Activated T-helper 2 cell treated with anti-CD3 and anti-CD28 coated beads, Interferon-gamma antibody, Interleukin-2, Interleukin-4, amounts not matched to agents 10 μg/mL and 5 μg/mL and 100 μg/mL, durations not matched to agents 14 hours and 24 hours and 36 hours (primary cell): ENCODE data around the gene ZNRF4. TPM values are rescaled to one million over a fixed set of nuclear protein-coding genes. Genes with fewer than 3 reads are reported as not detected.

ENCODE experiments used
- DNase-seq: peaks from one replicate; pipeline ENCODE4 v3.0.0; 2021; ENCODE audit warnings: low spot score
- H3K27ac Mint-ChIP-seq: one replicate; pipeline ENCODE4 v1.8.0; 2021; ENCODE audit warnings: mixed read lengths
- H3K27me3 Mint-ChIP-seq: one replicate; pipeline ENCODE4 v1.8.0; 2021; ENCODE audit warnings: low read depth, mixed read lengths
- H3K36me3 Mint-ChIP-seq: one replicate; pipeline ENCODE4 v1.8.0; 2021; ENCODE audit warnings: low read depth, mixed read lengths
- H3K4me1 Mint-ChIP-seq: one replicate; pipeline ENCODE4 v1.8.0; 2021; ENCODE audit warnings: low read depth, mixed read lengths
- H3K4me3 Mint-ChIP-seq: one replicate; pipeline ENCODE4 v1.8.0; 2021; ENCODE audit warnings: low read depth, mild to moderate bottlenecking, moderate library complexity, mixed read lengths
- H3K9me3 Mint-ChIP-seq: one replicate; pipeline ENCODE4 v1.8.0; 2021; ENCODE audit warnings: mixed read lengths
- intact Hi-C: fragments of 100-400 bp; cut with micrococcal nuclease; formaldehyde crosslinking; loops from one replicate; pipeline ENCODE4 v1.15.1; 2023
- total RNA-seq: library from RNA; stranded (reverse); gene quantifications from 2 replicates; pipeline ENCODE4 v1.2.3, GENCODE V29; 2022

Gene ZNRF4
- total RNA-seq, 1 donor from 2014 or later: not detected

DNA sequence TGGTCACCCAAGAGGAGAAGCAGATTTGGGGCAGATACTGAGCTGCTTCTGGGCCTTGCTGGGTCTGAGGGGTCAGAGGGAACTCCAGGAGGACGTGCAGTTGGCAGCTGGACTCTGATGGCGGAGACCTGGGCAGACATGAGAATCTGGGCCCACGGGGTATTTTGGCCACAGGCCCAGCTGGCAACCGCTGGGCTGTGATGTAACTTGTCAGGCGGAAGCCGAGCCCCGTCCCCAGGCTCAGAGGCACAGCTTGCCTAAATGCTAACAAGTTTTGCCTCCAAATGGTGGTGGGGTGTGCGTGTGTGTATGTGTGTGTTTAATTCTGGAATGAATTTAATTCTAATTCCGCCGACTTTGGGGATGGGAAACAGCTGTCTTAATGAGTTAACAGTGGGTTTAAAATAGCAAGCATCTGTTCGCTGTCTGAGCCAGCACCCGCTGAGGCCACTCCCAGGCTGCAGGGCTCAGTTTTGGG lies 11.6 kb downstream of the ZNRF4 start:
- Mint-ChIP-seq H3K27ac (no peak overlapping the region), H3K9me3 (peaks cover 7% of the 10 kb centered on the region), H3K27me3 (no peaks in the 10 kb centered on the region), H3K4me1 (no peaks in the 10 kb centered on the region), H3K36me3 (no peaks in the 10 kb centered on the region), H3K4me3 (no peak overlapping the region)
- no peak for DNase-seq
- intact Hi-C loops: no loop called here

DNA sequence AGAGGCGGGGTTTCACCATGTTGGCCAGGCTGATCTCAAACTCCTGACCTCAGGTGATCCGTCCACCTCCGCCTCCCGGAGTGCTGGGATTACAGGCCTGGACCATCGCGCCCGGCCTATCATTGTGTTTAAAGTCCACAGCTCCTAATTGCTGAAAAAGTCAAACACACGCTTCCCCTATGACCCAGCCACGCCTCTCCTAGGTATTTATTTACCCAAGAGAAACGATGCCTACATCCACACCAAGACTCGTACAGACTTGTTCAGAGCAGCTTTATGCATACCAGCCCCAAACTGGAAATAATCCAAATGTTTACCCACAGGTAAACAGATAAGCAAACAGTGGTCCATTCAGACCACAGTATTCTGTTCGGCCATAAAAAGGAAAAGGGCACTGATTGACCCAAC lies 15.1 kb downstream of the ZNRF4 start:
- H3K9me3 Mint-ChIP-seq: no peaks in the 10 kb centered on the region
- H3K36me3 Mint-ChIP-seq: no peaks in the 10 kb centered on the region
- H3K4me3 Mint-ChIP-seq: no peak overlapping the region
- H3K4me1 Mint-ChIP-seq: no peaks in the 10 kb centered on the region
- intact Hi-C loops: no loop called here
- DNase-seq: no peak
- no peaks in the 10 kb centered on the region for H3K27me3 Mint-ChIP-seq
- H3K27ac Mint-ChIP-seq: no peak overlapping the region

DNA sequence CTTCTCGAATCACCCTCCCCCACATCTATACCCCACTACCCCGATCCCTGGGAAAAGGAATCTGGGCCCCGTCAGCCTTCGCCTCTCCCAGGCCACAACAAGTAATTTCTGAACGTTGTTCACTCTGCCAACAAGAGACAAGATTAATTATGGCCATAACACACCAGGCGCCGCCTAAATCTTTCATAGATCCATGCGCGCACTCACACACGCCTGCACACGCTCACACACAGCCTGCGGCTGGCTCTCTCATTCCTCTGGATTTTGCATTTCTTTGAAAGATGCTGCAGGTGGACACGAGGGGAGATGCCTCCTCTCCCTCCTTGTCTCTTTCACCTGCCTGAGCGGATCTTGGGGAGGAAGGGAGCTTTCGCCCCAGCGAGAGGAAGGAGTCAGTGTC lies 17.1 kb downstream of the ZNRF4 start:
- no peak for DNase-seq
- Mint-ChIP-seq H3K4me1 (no peaks in the 10 kb centered on the region), H3K4me3 (no peak overlapping the region), H3K9me3 (no peaks in the 10 kb centered on the region), H3K27me3 (no peaks in the 10 kb centered on the region), H3K36me3 (no peaks in the 10 kb centered on the region), H3K27ac (no peak overlapping the region)
- intact Hi-C loops: no loop called here

DNA sequence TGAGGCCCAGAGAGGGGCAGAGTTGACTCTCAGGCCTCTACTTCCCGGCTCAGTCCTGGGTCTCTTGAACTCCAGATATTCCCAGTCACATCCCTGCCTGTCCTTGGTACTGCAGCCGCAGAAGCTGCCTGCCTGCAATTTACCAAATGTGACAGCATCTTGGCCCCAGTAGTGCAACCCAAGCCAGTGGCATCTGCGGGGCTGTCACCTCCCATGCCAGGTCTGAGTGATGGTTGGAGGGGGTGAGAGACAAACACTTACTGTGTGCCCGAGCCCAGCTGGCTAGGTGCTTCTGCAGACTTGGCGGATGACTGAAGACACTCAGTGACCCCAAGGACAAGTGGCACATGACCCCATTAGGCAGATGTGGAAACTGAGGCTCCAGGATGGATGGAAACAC lies 18.4 kb downstream of the ZNRF4 start:
- no peak overlapping the region for H3K4me3 Mint-ChIP-seq
- H3K36me3 Mint-ChIP-seq: no peaks in the 10 kb centered on the region

DNA sequence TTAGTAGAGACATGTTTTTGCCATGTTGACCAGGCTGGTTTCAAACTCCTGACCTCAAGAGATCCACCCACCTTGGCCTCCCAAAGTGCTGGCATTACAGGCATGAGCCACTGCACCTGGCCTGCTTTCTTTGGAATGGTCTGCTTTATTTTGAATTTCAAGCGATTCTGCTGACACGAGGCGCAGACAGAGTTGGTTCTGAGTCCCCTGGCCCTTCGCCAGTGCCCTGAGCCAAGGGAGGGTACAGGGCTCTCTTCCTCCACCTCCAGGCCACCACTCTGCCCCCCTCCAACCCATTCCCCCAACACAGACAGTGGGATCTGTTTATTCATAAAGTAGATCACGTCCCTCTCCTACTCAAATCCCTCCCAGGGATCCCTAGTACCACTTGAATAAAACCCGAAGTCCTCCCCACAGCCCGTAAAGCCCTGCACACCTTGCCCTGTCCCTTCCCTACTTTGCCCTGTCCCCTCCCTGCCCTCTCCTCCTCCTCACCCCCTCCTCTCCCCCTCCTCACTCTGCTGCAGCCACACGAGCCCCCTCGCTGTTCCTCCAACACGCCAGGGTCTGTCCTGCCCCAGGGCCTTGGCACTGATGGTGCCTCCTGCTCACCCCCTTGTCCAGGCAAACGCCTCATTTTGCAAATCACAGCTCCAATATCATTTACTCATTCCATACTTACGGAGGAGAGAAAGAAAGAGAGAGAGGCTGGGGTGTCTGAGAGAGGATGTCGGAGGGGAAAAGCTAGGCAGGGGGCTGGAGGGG lies 22.4 kb downstream of the ZNRF4 start:
- Mint-ChIP-seq H3K4me1 (no peaks in the 10 kb centered on the region), H3K9me3 (no peaks in the 10 kb centered on the region), H3K4me3 (no peak overlapping the region), H3K27me3 (peaks cover 14% of the 10 kb centered on the region), H3K36me3 (no peaks in the 10 kb centered on the region), H3K27ac (no peak overlapping the region)
- DNase-seq: no peak
- intact Hi-C loops: no loop called here

More for the DNA sequence above, 18.4 kb downstream of the ZNRF4 start:
- no peak for DNase-seq
- Mint-ChIP-seq H3K4me1 (no peaks in the 10 kb centered on the region), H3K9me3 (no peaks in the 10 kb centered on the region), H3K27ac (no peak overlapping the region), H3K27me3 (peaks cover 9% of the 10 kb centered on the region)
- intact Hi-C loops: no loop called here

DNA sequence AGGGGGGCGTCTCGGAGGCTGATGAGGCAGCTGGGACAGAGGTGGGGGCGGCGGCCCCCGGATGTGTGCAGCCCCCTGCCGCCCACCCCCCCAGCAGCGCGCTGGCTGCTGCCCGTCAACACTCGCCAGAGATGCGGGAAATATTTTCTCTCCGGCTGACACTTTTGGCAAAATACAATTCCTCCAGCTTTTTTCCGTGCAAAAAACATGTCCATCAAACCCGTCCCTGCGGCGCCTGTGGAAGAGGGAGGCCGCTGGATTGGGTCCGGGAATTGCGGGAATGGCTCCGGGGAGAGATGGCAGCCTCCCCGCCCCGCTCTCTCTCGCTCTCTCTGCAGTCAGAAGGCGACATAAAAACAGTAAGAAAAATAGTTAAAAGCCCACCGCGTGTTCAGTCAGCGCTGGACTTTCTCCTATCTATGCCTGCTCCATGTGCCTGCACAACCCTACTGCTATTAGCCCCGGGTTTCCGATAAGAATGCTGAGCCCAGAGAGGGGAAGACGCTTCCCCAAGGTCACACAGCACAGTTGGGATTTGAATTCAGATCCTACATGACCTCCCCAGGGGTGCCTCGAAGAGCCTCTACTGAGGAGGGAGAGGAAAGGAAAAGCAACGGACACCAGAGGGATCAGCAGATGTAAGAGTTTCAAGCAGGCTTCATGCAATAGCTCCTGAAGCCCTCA lies 23.2 kb downstream of the ZNRF4 start:
- H3K4me1 Mint-ChIP-seq: no peaks in the 10 kb centered on the region
- DNase-seq: no peak
- H3K27me3 Mint-ChIP-seq: peaks cover 14% of the 10 kb centered on the region
- no peak overlapping the region for H3K27ac Mint-ChIP-seq
- H3K9me3 Mint-ChIP-seq: no peaks in the 10 kb centered on the region
- intact Hi-C loops: no loop called here
- no peaks in the 10 kb centered on the region for H3K36me3 Mint-ChIP-seq
- H3K4me3 Mint-ChIP-seq: no peak overlapping the region

DNA sequence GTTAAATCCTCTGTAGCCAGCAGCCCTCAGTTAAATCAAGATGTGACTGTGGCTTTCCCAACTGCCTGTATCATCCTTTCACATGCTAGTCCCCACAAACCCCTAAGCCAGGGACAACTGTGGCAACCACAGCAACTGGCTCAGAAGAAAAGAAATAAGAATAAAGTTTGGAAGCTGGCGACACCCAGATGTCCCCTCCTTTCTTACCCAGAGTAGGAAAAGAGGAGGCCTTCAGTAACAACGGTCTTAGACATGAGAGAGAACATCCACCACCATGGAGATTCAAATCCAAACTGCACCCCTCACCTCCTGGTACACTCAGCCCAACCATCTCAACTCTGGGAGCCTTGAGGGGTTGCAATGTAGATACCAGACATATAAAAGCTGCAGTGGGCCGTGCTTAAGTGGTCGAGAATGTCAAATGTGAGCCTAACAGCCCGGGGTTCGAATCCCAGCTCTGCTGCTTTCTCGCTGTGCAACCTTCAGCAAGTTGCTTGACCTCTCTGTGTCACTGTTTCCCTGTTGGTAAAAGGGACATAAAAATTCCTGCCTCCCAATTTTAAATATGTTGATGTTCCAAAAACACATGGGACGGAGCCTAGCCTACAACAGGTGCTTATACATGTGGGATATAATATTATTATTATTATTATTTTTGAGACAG lies 23.8 kb downstream of the ZNRF4 start:
- H3K27me3 Mint-ChIP-seq: peaks cover 14% of the 10 kb centered on the region
- no peaks in the 10 kb centered on the region for H3K36me3 Mint-ChIP-seq
- H3K9me3 Mint-ChIP-seq: no peaks in the 10 kb centered on the region
- intact Hi-C loops: no loop called here
- H3K4me1 Mint-ChIP-seq: no peaks in the 10 kb centered on the region
- no peak for DNase-seq
- H3K27ac Mint-ChIP-seq: no peak overlapping the region
- H3K4me3 Mint-ChIP-seq: no peak overlapping the region

DNA sequence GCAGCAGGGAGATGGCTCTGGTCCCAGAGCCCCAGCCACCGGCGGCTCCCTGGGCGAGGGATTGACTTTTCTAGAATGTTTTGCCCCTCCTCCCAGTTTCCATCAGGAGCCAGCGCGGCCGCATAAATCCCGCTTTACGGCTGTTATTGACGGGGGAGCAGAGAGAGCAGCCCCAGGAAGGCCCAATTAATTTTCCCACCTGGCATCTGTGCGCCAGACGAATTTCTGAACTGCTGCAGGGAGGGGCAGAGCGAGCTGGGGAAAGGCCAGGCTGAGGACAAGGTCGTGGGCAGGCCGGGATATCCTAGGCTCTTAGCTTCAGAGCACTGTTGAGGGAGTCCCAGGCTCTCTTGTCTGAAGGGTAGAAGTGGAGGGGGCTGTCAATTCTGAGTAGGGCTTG lies 24.7 kb downstream of the ZNRF4 start:
- intact Hi-C loops: no loop called here
- H3K36me3 Mint-ChIP-seq: no peaks in the 10 kb centered on the region
- H3K4me3 Mint-ChIP-seq: no peak overlapping the region
- peaks cover 14% of the 10 kb centered on the region for H3K27me3 Mint-ChIP-seq
- no peak overlapping the region for H3K27ac Mint-ChIP-seq
- no peaks in the 10 kb centered on the region for H3K4me1 Mint-ChIP-seq
- H3K9me3 Mint-ChIP-seq: no peaks in the 10 kb centered on the region
- DNase-seq: no peak

DNA sequence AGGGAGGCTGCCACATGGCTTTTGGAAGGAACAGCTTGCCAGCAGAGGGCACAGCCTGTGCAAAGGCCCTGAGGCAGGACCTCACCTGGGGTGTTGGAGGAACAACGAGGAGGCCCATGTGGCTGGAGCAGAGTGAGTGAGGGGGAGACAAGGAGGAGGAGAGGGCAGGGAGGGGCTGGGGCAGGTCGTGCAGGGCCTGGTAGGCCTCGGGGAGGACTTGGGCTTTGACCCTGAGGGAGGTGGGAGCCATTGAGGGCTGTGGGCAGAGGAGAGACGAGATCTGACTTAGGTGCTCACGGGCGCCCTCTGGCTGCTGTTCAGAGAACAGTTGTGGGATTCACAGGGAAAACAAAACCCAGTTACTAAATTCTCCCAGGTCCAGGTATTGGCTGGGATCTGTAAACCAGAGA lies 25.2 kb downstream of the ZNRF4 start:
- Mint-ChIP-seq H3K36me3 (no peaks in the 10 kb centered on the region), H3K27me3 (peaks cover 18% of the 10 kb centered on the region), H3K4me3 (no peak overlapping the region), H3K27ac (no peak overlapping the region), H3K4me1 (no peaks in the 10 kb centered on the region), H3K9me3 (no peaks in the 10 kb centered on the region)
- intact Hi-C loops: no loop called here
- no peak for DNase-seq

DNA sequence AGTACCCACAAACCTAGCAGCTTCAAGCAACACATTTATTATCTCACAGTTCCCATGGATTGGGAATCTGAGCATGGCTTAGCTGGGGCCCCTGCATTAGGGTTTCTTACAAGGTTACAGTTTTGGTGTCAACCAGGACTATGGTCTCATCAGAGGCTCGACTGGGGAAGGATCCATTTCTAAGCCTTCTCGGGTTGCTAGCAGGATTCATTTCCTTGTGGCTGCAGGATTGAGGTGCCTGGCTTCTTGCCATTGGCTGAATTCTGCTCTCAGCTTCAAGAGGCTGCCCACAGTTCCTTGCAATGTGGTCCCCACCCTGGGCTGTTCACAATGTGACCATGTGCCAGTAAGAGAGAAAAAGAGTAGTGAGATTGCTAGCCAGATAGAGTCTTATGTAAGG lies 26.7 kb downstream of the ZNRF4 start:
- Mint-ChIP-seq H3K27ac (no peak overlapping the region), H3K4me3 (no peak overlapping the region), H3K36me3 (no peaks in the 10 kb centered on the region), H3K27me3 (peaks cover 19% of the 10 kb centered on the region), H3K4me1 (no peaks in the 10 kb centered on the region), H3K9me3 (no peaks in the 10 kb centered on the region)
- intact Hi-C loops: no loop called here
- no peak for DNase-seq

DNA sequence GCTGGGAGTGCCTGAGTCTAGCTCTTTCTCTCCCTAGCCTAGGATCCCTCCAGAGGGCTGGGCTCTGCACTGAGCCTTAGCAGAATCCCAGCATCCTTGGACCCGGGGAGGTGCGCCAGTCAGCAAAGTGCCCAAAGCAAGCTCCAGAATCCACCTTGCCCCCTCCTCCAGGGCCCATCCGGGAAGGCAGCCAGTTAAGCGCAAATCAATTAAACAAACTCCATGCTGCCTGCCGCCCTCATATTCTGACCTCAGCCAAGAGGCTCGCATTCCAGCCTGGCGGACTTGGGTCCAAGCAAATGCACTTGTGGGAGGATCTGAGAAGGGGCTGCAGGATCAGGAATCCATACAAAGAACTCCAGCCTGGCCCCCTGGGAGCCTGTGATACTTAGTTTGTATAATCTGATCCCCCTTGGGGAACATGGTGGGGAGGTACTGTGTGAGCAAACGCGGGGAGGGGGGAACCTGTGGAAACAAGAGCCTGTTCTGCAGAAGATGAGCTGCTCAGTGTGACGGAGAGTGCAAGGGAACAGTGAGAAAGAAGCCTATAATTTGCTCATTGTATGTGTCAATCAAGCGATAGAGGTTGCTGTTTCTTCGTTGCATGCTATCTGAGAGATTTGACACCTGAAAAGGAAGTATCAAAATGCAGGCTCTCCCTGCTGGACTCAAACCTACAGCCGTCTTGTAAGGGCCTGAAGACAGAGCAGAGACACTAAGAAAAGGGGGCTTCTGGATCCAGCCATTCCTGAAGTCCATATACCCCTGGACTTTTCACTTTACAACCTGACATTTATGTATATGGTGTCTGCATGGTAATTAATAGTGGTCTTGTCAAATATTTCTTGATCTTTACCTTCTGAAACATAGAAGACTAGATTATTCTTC lies 29.4 kb downstream of the ZNRF4 start:
- intact Hi-C loops: no loop called here
- Mint-ChIP-seq H3K4me1 (no peaks in the 10 kb centered on the region), H3K9me3 (no peaks in the 10 kb centered on the region), H3K4me3 (no peak overlapping the region), H3K36me3 (no peaks in the 10 kb centered on the region), H3K27me3 (peaks cover 4% of the 10 kb centered on the region), H3K27ac (no peak overlapping the region)
- no peak for DNase-seq

DNA sequence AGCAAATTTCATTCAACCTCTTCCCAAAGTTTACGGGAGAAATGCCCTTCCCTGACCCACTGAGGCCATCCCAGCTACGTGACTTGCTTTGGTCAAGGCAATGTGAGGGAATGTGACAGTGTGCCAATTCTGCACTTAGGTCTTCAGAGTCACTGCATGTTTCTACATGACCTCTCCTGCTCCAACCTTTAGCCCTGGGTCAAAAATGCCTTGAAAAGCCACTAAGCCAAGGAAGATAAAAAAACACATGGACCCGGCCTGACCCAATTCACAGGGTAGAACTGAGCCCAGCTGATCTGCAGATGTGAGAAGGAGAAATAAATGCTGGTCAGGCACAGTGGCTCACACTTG lies 30.0 kb downstream of the ZNRF4 start:
- no peaks in the 10 kb centered on the region for H3K9me3 Mint-ChIP-seq
- peaks cover 4% of the 10 kb centered on the region for H3K27me3 Mint-ChIP-seq
- H3K36me3 Mint-ChIP-seq: no peaks in the 10 kb centered on the region
- no peak overlapping the region for H3K27ac Mint-ChIP-seq
- intact Hi-C loops: no loop called here
- no peak for DNase-seq
- no peak overlapping the region for H3K4me3 Mint-ChIP-seq
- no peaks in the 10 kb centered on the region for H3K4me1 Mint-ChIP-seq
